ENCODE measurements around the gene GRHL1. TPM values are rescaled to one million over a fixed set of nuclear protein-coding genes. Genes with fewer than 3 reads are reported as not detected.

The GRHL1 gene
- total and polyA plus RNA-seq, 12 donors, result 0.57 to 2.6 (median 1.2) TPM; not detected in 1

- WGBS, 4 donors, result 91 to 92% (median 91%) methylated on average over 13 to 20 of the region's 20 CpGs
- Histone ChIP-seq H3K27ac (no peak overlapping the region), H3K36me3 (replicated peaks in 1 of 2) (no peaks in the 10 kb centered on the region), H3K4me1 (replicated peaks in 1 of 2) (peaks cover 30 to 31% of the 10 kb centered on the region in 2 donors), H3K9me3 (replicated peaks in 1 of 3) (no peaks in the 10 kb centered on the region), H3K4me3 (no peak overlapping the region), H3K27me3 (no peaks in the 10 kb centered on the region)
- TF ChIP-seq, protein P1, sequence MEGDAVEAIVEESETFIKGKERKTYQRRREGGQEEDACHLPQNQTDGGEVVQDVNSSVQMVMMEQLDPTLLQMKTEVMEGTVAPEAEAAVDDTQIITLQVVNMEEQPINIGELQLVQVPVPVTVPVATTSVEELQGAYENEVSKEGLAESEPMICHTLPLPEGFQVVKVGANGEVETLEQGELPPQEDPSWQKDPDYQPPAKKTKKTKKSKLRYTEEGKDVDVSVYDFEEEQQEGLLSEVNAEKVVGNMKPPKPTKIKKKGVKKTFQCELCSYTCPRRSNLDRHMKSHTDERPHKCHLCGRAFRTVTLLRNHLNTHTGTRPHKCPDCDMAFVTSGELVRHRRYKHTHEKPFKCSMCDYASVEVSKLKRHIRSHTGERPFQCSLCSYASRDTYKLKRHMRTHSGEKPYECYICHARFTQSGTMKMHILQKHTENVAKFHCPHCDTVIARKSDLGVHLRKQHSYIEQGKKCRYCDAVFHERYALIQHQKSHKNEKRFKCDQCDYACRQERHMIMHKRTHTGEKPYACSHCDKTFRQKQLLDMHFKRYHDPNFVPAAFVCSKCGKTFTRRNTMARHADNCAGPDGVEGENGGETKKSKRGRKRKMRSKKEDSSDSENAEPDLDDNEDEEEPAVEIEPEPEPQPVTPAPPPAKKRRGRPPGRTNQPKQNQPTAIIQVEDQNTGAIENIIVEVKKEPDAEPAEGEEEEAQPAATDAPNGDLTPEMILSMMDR (IDR thresholded peaks at IDR 0.05), result no peak
- TF ChIP-seq POLR2A (IDR thresholded peaks at IDR 0.05), result no peak
- intact Hi-C loops (cut with DNase I), result loop anchor here in 1 of 2 donors (5.0 kb wide), 1 partner anchor 45 kb away; no protein-coding TSS in a partner anchor
- DNase-seq, result no peak
Measured at GRCh38 chr2:10031886-10032745, 80.6 kb downstream of the GRHL1 start.

DNA sequence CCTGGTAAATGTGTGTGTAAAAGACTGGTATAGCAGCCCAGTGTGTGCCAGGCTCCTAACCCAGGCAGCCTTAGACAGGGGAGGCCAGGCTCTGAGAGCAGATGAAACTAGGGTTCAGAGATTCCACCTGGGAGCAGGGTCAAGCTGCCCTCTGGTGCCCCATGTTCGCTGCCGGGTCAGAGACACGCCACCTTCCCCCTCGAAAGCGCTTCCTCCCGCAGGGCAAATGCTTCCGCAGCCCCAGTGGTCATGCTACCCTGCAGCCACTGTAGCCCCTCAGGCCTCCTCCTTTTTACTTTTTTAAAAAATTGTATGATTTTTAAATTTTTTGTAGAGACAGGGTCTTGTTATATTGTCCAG, 81.2 kb downstream of the GRHL1 start:
- Histone ChIP-seq H3K4me3 (no peak overlapping the region), H3K4me1 (replicated peaks in 1 of 2) (peaks cover 36 to 37% of the 10 kb centered on the region in 2 donors), H3K27ac (no peak overlapping the region), H3K9me3 (replicated peaks in 1 of 3) (no peaks in the 10 kb centered on the region), H3K36me3 (replicated peaks in 1 of 2) (no peaks in the 10 kb centered on the region), H3K27me3 (no peaks in the 10 kb centered on the region)
- DNase-seq, result no peak
- TF ChIP-seq, protein P1 (IDR thresholded peaks at IDR 0.05), result no peak
- no peak for TF ChIP-seq POLR2A (IDR thresholded peaks at IDR 0.05)
- 95 to 98% (median 96%) methylated on average over 7 of the region's 7 CpGs for WGBS, 4 donors
- intact Hi-C loops (cut with DNase I), result loop anchor here in 1 of 2 donors (5.0 kb wide), 1 partner anchor 45 kb away; no protein-coding TSS in a partner anchor

DNA sequence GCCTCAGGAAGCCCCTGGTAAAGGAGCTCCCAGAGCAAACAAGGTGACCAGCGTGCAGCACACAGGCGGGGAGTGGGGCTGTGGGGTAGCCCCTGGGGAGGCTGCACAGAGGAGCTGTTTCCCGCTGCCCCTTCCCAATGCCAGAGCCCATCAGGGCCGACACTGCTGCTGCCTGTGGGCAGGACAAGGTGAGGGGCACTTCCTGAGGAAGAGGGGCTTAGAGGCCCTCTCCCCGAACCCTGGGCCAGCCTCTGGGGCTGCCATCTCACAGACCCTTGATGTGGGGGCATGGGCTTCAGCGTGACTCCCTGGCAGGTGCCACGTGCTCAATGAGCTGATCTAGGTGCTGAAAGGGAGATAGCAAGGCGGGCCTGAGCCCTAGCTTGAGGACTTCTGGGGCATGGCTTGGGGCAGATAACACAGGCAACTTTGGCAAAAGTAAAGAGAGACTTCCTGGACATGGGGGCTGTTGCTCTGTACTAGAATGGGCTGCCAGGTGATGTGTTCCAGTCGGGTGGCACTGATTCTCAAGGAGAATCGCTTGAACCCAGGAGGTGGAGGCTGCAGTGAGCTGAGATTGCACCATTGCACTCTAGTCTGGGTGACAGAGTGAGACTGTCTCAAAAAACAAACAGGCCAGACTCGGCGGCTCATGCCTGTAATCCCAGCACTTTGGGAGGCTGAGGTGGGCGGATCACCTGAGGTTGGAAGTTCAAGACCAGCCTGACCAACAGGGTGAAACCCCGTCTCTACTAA, 81.9 kb downstream of the GRHL1 start:
- H3K36me3 ChIP-seq (replicated peaks in 1 of 2), result no peaks in the 10 kb centered on the region
- intact Hi-C loops (cut with DNase I), result loop anchor here in 1 of 2 donors (5.0 kb wide), 1 partner anchor 46 kb away; no protein-coding TSS in a partner anchor
- 91 to 94% (median 93%) methylated on average over 9 to 14 of the region's 14 CpGs for WGBS, 4 donors
- H3K4me3 ChIP-seq, result no peak overlapping the region
- no peak for DNase-seq
- no peak overlapping the region for H3K27ac ChIP-seq
- H3K9me3 ChIP-seq (replicated peaks in 1 of 3), result no peaks in the 10 kb centered on the region
- TF ChIP-seq POLR2A (IDR thresholded peaks at IDR 0.05), result no peak
- TF ChIP-seq, protein P1 (IDR thresholded peaks at IDR 0.05), result no peak
- H3K27me3 ChIP-seq, result no peaks in the 10 kb centered on the region
- H3K4me1 ChIP-seq (replicated peaks in 1 of 2), result peaks cover 37 to 38% of the 10 kb centered on the region in 2 donors
